H9 (cell line): Measurements from ENCODE around the gene TEX2. TPM values are rescaled to one million over a fixed set of nuclear protein-coding genes. Genes with fewer than 3 reads are reported as not detected.

Source experiments
- DNase-seq: peaks from one replicate; pipeline ENCODE4 v3.0.0-alpha.2; 2017
- H2AFZ ChIP-seq: one replicate; pipeline ENCODE4 v1.6.1; 2013; ENCODE audit warnings: mild to moderate bottlenecking, low read length, control low read depth, moderate library complexity
- H2AK5ac ChIP-seq: 2 replicates; pipeline ENCODE4 v1.6.1; 2013; ENCODE audit warnings: low read length, control low read depth, mixed read lengths; ENCODE audit not compliant: insufficient read length
- H2BK120ac ChIP-seq: one replicate; pipeline ENCODE4 v1.6.1; 2013; ENCODE audit warnings: low read depth, mild to moderate bottlenecking, low read length, control low read depth, inconsistent platforms; ENCODE audit not compliant: poor library complexity, severe bottlenecking
- H2BK12ac ChIP-seq: 2 replicates; pipeline ENCODE4 v1.6.1; 2013; ENCODE audit warnings: low read length, control low read depth, mixed read lengths, low read depth; ENCODE audit not compliant: insufficient read length
- H2BK15ac ChIP-seq: 2 replicates; pipeline ENCODE4 v1.6.1; 2013; ENCODE audit warnings: low read depth, low read length, control low read depth
- H2BK20ac ChIP-seq: one replicate; pipeline ENCODE4 v1.6.1; 2013; ENCODE audit warnings: low read depth, mild to moderate bottlenecking, low read length, control low read depth, inconsistent platforms; ENCODE audit not compliant: poor library complexity, severe bottlenecking
- H2BK5ac ChIP-seq: 2 replicates; pipeline ENCODE4 v1.6.1; 2013; ENCODE audit warnings: low read length, control low read depth, mixed read lengths; ENCODE audit not compliant: insufficient read length
- H3K14ac ChIP-seq: 2 replicates; pipeline ENCODE4 v1.6.1; 2013; ENCODE audit warnings: low read length, control low read depth; ENCODE audit not compliant: insufficient read depth
- H3K18ac ChIP-seq: 2 replicates; pipeline ENCODE4 v1.6.1; 2013; ENCODE audit warnings: low read depth, mild to moderate bottlenecking, mixed read lengths, low read length, control low read depth; ENCODE audit not compliant: insufficient read length
- H3K23ac ChIP-seq: 2 replicates; pipeline ENCODE4 v1.6.1; 2013; ENCODE audit warnings: low read length, control low read depth, mixed read lengths, low read depth; ENCODE audit not compliant: insufficient read length
- H3K23me2 ChIP-seq: 2 replicates; pipeline ENCODE4 v1.6.1; 2013; ENCODE audit warnings: low read depth, mild to moderate bottlenecking, mixed read lengths, low read length, control low read depth; ENCODE audit not compliant: insufficient read length, poor library complexity, severe bottlenecking
- H3K27ac ChIP-seq: 2 replicates; pipeline ENCODE4 v1.5.1; 2013; ENCODE audit warnings: low read length, control low read depth, mixed read lengths, low read depth; ENCODE audit not compliant: insufficient read length
- H3K27me3 ChIP-seq: 2 replicates; pipeline ENCODE4 v1.6.1; 2013; ENCODE audit warnings: low read length, control low read depth, inconsistent platforms; ENCODE audit not compliant: insufficient read depth
- H3K4ac ChIP-seq: 2 replicates; pipeline ENCODE4 v1.6.1; 2013; ENCODE audit warnings: low read depth, mild to moderate bottlenecking, control low read depth, inconsistent platforms, low read length, moderate library complexity
- H3K4me1 ChIP-seq: 2 replicates; pipeline ENCODE4 v1.6.1; 2013; ENCODE audit warnings: low read length, control low read depth, inconsistent platforms; ENCODE audit not compliant: insufficient read depth
- H3K4me2 ChIP-seq: 2 replicates; pipeline ENCODE4 v1.6.1; 2013; ENCODE audit warnings: low read length, control low read depth, mixed read lengths; ENCODE audit not compliant: insufficient read length, insufficient read depth
- H3K56ac ChIP-seq: 2 replicates; pipeline ENCODE4 v1.6.1; 2013; ENCODE audit warnings: low read depth, mild to moderate bottlenecking, mixed read lengths, low read length, control low read depth; ENCODE audit not compliant: insufficient read length
- H3K79me1 ChIP-seq: 2 replicates; pipeline ENCODE4 v1.6.1; 2013; ENCODE audit warnings: low read depth, mild to moderate bottlenecking, moderate library complexity, low read length, control low read depth, inconsistent platforms; ENCODE audit not compliant: insufficient read depth, poor library complexity, severe bottlenecking
- H3K79me2 ChIP-seq: 2 replicates; pipeline ENCODE4 v1.6.1; 2013; ENCODE audit warnings: low read length, control low read depth, inconsistent platforms; ENCODE audit not compliant: insufficient read depth
- H3K9ac ChIP-seq: 2 replicates; pipeline ENCODE4 v1.6.1; 2013; ENCODE audit warnings: low read length, control low read depth, mixed read lengths; ENCODE audit not compliant: insufficient read length; ENCODE audit errors: extremely low read depth
- H3K9me3 ChIP-seq: one replicate; pipeline ENCODE4 v1.6.1; 2013; ENCODE audit warnings: low read depth, low read length, inconsistent platforms; ENCODE audit not compliant: control insufficient read depth
- H3T11ph ChIP-seq: one replicate; pipeline ENCODE4 v1.6.1; 2013; ENCODE audit warnings: mild to moderate bottlenecking, low read length, control low read depth, inconsistent platforms
- H4K20me1 ChIP-seq: one replicate; pipeline ENCODE4 v1.6.1; 2013; ENCODE audit not compliant: control insufficient read depth, insufficient read length, insufficient read depth
- H4K5ac ChIP-seq: 2 replicates; pipeline ENCODE4 v1.6.1; 2013; ENCODE audit warnings: low read depth, mild to moderate bottlenecking, mixed read lengths, low read length, control low read depth; ENCODE audit not compliant: insufficient read length
- H4K8ac ChIP-seq: replicated peaks from 2 replicates; pipeline ENCODE4 v1.6.1; 2013; ENCODE audit warnings: low read length, control low read depth, mixed read lengths, low read depth; ENCODE audit not compliant: insufficient read length
- H4K91ac ChIP-seq: 2 replicates; pipeline ENCODE4 v1.6.1; 2013; ENCODE audit warnings: low read depth, mild to moderate bottlenecking, moderate library complexity, mixed read lengths, low read length, control low read depth; ENCODE audit not compliant: insufficient read length
- H3K27ac Mint-ChIP-seq, 3 experiments: 2 replicates in 2 of 3; 3 replicates in 1 of 3; pipeline ENCODE4 v1.8.0; 2020 to 2021; ENCODE audit warnings: mixed read lengths in 3 of 3, mild to moderate bottlenecking in 1 of 3, moderate library complexity in 1 of 3
- H3K27me3 Mint-ChIP-seq: 2 replicates; pipeline ENCODE4 v1.8.0; 2021; ENCODE audit warnings: low read depth, mild to moderate bottlenecking, moderate library complexity, mixed read lengths
- H3K36me3 Mint-ChIP-seq, 3 experiments: 2 replicates in 2 of 3; 3 replicates in 1 of 3; pipeline ENCODE4 v1.8.0; 2020 to 2021; ENCODE audit warnings: low read depth in 3 of 3, mixed read lengths in 3 of 3; ENCODE audit not compliant: insufficient read depth in 1 of 3
- H3K4me1 Mint-ChIP-seq, 2 experiments: 2 replicates each; pipeline ENCODE4 v1.8.0; 2020; ENCODE audit warnings: mixed read lengths in 2 of 2
- H3K4me3 Mint-ChIP-seq, 2 experiments: 2 replicates in 1 of 2; 3 replicates in 1 of 2; pipeline ENCODE4 v1.8.0; 2020 to 2021; ENCODE audit warnings: mild to moderate bottlenecking in 2 of 2, mixed read lengths in 2 of 2, moderate library complexity in 1 of 2
- H3K9me3 Mint-ChIP-seq, 2 experiments: 2 replicates in 1 of 2; 3 replicates in 1 of 2; pipeline ENCODE4 v1.8.0; 2020; ENCODE audit warnings: mild to moderate bottlenecking in 2 of 2, mixed read lengths in 2 of 2, moderate library complexity in 1 of 2
- CTCF ChIP-seq: fragments of 200-600 bp; sonication (generic); conservative IDR thresholded peaks from 3 replicates; pipeline ENCODE4 v1.8.0; 2021; ENCODE audit warnings: antibody characterized with exemption, mild to moderate bottlenecking
- WGBS: extraction: QIAGEN DNeasy Blood & Tissue Kit; methylation state at CpG from one replicate; pipeline ENCODE4 v1.1.7; 2013; ENCODE audit warnings: missing lambda C conversion rate, low lambda C conversion rate, mixed read lengths; ENCODE audit not compliant: insufficient read length; ENCODE audit errors: extremely low coverage; 5-methylcytosine and 5-hydroxymethylcytosine counted together
- total RNA-seq: library from RNA; stranded (reverse); gene quantifications from 2 replicates; pipeline ENCODE4 v1.2.1, GENCODE V29; 2021

Gene TEX2
- total RNA-seq, 1 experiment from 2014 or later: 12.2 TPM

GRCh38 chr17:64212122-64212521 is 50.9 kb downstream of the TEX2 start:
- no peak for TF ChIP-seq CTCF
- Histone ChIP-seq H2AK5ac (no peak overlapping the region), H4K91ac (no peak overlapping the region), H4K20me1 (no peaks in the 10 kb centered on the region), H2BK5ac (no peak overlapping the region), H2BK15ac (no peak overlapping the region), H2AFZ (no peak overlapping the region), H2BK12ac (no peak overlapping the region), H3K4me1 (peaks cover 2% of the 10 kb centered on the region; the same call in 1 of the 2 replicates), H3K18ac (no peak overlapping the region), H3K9me3 (no peaks in the 10 kb centered on the region), H3K27ac (no peak overlapping the region), H2BK120ac (no peak overlapping the region), H3T11ph (no peak overlapping the region), H3K79me1 (peaks cover 6% of the 10 kb centered on the region), H3K4ac (no peak overlapping the region), H3K23ac (no peak overlapping the region), H4K8ac (no peak overlapping the region), H3K9ac (no peak overlapping the region), H3K79me2 (0 out of 2 replicates have a peak, but pooled peaks cover 1% of the 10 kb centered on the region), H2BK20ac (no peak overlapping the region), H4K5ac (no peak overlapping the region), H3K14ac (no peak overlapping the region), H3K4me2 (no peak overlapping the region), H3K56ac (no peak overlapping the region), H3K27me3 (no peaks in the 10 kb centered on the region), H3K23me2 (no peaks in the 10 kb centered on the region)
- Mint-ChIP-seq H3K27ac (peak overlapping the region in 2 of 3 experiments; percentile 17 to 28; a peak in 2 of 7 replicates), H3K36me3 (peaks cover 2 to 20% (median 13%) of the 10 kb centered on the region in 3 experiments), H3K27me3 (no peaks in the 10 kb centered on the region), H3K4me1 (peaks cover 34% of the 10 kb centered on the region in 2 experiments), H3K4me3 (no peak overlapping the region), H3K9me3 (no peaks in the 10 kb centered on the region)
- no peak for DNase-seq
- WGBS: no CpG with 5 or more reads among the region's 2 CpGs
